Measurements from ENCODE around the gene ELK4.

Gene ELK4

DNA sequence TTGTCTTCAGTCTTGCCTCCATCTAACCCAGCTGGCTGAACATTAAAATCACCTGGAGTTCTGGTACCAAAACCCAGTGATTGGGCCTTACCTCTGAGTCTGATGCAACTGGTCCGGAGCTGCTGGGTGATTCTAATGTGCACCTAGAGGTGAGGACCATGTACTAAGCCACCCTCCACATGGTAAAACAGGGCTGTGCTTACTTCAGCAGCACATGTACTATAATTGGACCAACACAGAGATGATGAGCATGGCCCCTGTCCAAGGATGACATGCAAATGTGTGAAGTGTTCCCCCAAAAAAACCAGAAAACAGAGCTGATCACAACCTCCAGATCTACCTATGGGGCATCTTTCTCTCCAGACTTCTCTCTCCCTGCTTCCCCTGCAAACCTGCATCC, 37.0 kb downstream of the ELK4 start:
- FAIRE-seq = no peak

DNA sequence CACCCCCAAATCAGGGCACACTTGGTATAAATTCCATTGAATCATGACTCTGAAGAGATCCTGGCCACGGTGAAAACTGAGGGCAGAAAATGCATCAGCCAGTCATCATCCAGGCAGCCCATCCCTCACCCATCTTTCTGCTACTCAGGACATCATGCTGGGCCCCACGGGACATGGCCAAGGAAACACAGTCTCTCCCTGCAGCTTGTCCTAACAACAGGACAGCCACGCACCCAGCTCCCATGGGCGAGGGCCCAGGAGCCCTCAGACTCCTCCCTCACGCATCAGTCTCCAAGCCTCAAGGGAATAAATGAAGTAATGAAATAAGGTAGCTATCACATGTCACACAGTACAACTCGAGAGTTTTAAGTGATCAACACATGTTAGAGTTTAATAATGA, 37.8 kb downstream of the ELK4 start:
- FAIRE-seq = no peak

DNA sequence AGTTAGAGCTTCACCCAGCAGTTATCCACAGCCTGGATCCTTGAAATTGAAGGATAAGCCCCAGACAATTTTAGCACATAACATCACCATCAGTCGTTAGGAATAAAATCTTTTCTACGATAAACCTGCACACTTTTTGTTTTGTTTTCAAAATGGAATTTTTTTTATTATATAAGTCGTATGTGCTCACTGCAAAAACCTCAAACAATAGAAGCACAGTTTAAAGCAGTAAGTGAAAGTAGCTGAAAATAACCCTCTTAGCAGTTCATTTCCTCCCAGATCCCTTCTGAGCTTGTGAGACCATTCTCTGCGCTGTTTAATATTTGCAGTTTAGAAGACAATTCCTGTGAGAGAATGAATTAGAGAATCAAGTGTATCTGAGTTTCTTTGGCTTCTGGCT, 38.3 kb downstream of the ELK4 start:
- no peak for FAIRE-seq

DNA sequence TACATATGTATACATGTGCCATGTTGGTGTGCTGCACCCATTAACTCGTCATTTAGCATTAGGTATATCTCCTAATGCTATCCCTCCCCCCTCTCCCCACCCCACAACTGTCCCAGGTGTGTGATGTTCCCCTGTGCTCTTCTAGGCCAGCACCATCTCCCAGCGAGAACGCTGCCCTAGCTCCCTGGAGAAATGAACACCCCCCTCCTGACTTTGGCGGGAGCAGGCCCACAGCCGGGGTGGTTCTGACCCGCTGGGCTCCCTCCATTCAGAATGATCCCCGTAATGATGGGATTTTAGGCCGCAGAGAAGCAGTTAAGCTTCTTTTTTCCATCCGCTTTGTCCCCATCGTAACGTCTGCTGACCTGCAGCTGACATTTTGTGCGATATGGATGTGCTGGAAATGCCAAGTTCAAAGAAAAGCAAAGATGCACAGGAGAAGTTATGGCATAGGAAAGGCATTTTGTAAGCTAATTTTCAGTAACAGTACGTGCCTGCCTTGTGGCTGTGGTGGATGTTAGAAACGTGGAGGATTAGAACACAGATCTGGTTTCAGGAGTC, 39.3 kb downstream of the ELK4 start:
- no peak for FAIRE-seq

- FAIRE-seq = no peak
Measured at GRCh38 chr1:205591522-205592351, 40.1 kb downstream of the ELK4 start.

DNA sequence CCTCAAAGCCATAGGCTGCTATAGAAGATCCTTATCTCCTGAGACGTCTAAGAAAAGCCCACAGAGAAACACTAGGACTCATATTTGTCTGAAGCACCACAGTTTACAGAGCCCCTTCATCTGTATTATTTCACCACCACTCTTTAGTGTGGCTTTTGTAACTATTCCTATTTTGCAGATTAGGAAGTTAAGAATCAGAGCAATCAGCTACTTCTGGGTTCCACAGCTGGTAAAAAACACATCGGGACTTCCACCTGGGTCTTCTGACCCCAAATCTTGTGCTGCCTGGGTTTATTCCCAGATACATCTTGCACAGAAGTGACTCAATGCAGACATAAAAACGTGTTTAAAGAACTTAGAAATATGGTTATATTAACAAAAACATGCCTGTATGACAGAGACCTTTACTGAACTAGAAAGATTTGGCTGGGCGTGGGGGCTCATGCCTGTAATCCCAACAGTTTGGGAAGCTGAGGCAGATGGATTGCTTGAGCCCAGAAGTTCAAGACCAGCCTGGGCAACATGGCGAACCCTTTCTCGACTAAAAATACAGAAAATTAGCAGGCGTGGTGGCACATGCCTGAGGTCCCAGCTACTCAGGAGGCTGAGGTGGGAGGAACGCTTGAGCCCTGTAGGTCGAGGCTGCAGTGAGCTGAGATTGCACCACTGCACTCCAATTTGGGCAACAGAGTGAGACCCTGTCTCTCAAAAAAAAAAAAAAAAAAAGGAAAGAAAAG, 40.9 kb downstream of the ELK4 start:
- FAIRE-seq = no peak

DNA sequence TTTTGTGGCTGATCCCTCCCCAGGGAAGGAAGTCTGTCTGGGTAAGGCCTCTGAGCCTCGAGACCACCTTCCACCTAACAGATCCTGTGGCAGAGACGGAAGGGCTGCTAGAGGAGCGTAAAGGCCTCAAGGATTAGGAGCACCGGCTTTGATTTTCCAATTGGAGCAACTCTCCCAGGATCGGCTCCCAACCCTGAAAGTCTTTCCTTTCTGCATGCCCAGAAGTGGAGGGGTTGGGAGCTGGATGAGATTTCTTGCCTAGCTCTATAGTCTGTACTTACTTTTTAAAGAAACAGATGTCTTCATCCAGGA, 41.4 kb downstream of the ELK4 start:
- no peak for FAIRE-seq

GRCh38 chr1:205589618-205590456, 42.0 kb downstream of the ELK4 start:
- no peak for FAIRE-seq

- no peak for FAIRE-seq
Measured at GRCh38 chr1:205589046-205589445, 42.8 kb downstream of the ELK4 start.

DNA sequence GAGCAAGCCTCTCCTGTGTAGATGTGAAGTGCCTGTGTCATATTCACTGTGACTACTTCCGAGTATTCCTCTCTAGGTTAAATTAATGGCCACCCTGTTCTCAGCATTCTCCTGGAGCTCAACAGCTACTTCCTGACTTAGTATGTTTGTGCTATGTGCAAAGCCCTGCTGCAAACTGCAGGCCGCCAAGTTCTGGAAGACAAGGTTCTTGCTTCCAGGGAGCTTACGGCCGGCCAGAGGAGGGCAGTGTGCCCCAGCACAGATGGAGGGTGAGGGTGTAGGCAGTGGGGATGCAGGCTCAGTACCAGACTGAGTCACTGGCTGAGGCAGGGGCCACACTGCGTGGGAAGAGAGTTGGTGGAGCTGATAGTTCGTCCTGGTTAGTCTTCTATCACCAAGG, 43.2 kb downstream of the ELK4 start:
- no peak for FAIRE-seq

GRCh38 chr1:205587581-205587980, 44.2 kb downstream of the ELK4 start:
- no peak for FAIRE-seq

GRCh38 chr1:205585835-205586785, 45.7 kb downstream of the ELK4 start:
- FAIRE-seq = no peak

GRCh38 chr1:205585169-205585834, 46.5 kb downstream of the ELK4 start:
- FAIRE-seq = no peak

- FAIRE-seq = no peak
Measured at GRCh38 chr1:205584732-205585131, 47.1 kb downstream of the ELK4 start.

DNA sequence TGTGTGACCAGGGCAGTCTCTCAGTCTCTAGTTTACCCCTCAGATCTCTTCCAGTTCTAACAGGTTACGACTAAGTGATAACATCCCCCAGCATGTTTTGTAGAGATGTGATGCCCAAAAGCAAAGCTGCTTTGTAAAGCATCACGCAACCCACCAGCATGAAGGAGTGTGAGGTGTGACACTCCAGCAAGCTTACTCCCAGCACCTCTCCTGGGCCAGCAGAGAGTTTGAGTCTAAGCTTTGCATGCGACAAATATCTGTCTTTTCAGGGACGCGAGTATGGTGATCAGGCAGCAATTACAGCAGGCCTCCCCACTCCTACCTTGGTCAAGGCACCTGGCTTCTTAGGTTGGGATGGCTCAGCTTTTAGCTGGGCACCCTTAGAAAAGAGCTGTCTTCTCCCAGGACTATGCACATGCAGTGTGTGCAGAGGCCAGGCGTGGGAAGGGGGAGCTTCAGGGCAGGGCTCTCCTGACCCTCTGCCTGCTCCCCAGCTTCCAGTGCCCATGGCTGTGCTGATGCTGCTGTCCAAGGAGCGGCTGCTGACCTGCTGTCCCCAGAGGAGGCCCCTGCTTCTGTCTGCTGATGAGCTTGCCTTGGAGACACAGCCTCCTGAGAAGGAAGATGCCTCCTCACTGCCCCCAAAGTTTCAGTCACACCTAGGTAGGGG, 48.2 kb downstream of the ELK4 start:
- no peak for FAIRE-seq

DNA sequence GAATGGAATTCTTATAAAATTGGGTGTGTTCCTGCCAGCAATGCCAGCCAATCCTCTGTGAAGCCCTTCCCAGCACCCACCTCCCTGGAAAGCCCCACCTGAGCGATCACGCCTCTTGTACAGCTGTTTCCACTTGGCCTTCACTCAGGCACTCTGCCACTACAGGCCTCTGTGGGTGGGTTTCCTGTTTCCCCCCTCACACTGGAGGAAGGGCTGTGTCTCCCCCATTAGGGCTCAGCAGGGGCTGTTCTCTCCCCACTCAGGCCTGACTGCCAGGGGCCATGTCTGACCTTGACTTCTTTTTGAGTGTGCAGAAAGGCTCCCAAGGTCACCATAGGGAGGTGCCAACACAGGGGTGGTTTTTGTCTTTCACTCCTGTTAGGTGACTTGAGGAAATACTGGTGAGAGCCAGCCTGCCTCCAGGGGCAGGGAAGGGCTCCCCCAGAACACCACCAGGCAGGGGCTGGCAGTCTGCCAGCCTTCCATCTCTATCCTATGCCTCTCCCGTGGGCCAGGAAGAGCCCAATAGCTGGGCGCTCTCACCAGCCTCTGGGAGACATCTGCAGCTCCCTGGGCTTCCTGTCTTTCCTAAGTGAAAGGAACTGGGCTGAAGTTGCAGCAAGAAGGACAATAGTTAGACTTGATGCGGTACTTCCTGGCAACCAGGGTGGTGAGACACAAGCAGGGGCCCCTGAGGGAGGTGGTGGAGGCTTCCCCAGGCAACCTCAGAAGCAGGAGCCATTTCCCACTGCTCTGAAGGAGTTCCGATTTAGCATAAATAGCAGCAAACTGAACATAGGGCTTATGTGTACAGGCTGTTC, 49.1 kb downstream of the ELK4 start:
- no peak for FAIRE-seq

- FAIRE-seq = no peak
Measured at GRCh38 chr1:205582046-205582445, 49.8 kb downstream of the ELK4 start.

- FAIRE-seq = no peak
Measured at GRCh38 chr1:205581321-205581980, 50.4 kb downstream of the ELK4 start.

GRCh38 chr1:205580923-205581180, 51.0 kb downstream of the ELK4 start:
- FAIRE-seq = no peak
